Right atrium auricular region (tissue), 2 donors: ENCODE results near the gene NOS1AP. TPM values are rescaled to one million over a fixed set of nuclear protein-coding genes. Genes with fewer than 3 reads are reported as not detected.

ENCODE experiments used
- DNase-seq: peaks from one replicate; pipeline ENCODE4 v3.0.0-alpha.2; 2019; ENCODE audit warnings: low spot score
- H3K27ac ChIP-seq, 2 donors: fragments of 200-600 bp; sonication (generic); 1 replicate in 1 of 2; 2 replicates in 1 of 2; pipeline ENCODE4 v1.5.1; 2016 to 2019
- H3K27me3 ChIP-seq, 2 donors: fragments of 200-600 bp; sonication (generic); one replicate each; pipeline versions ENCODE4 v1.5.1 to v1.6.0; 2017 to 2019
- H3K36me3 ChIP-seq: fragments of 200-600 bp; sonication (generic); one replicate; pipeline ENCODE4 v1.5.1; 2016
- H3K4me1 ChIP-seq, 2 donors: fragments of 200-600 bp; sonication (generic); one replicate each; pipeline versions ENCODE4 v1.5.1 to v1.6.0; 2017 to 2019
- H3K4me3 ChIP-seq, 2 donors: fragments of 200-600 bp; sonication (generic); 1 replicate in 1 of 2; 2 replicates in 1 of 2; pipeline ENCODE4 v1.5.1; 2017 to 2019; ENCODE audit warnings: mild to moderate bottlenecking in 1 of 2, moderate library complexity in 1 of 2
- H3K9me3 ChIP-seq, 2 donors: fragments of 200-600 bp; sonication (generic); one replicate each; pipeline ENCODE4 v1.5.1; 2019
- total RNA-seq, 2 donors: library from RNA; depleted of rRNA; stranded (reverse); fragments of >200 nt; gene quantifications; one replicate each; pipeline ENCODE4 v1.1.0, GENCODE V29; 2016
- TF ChIP-seq, protein P1 (sequence below), 2 donors: fragments of 200-600 bp; sonication (generic); IDR thresholded peaks; one replicate each; pipeline ENCODE4 v1.5.1; 2019; ENCODE audit warnings: antibody characterized with exemption in 2 of 2

NOS1AP gene
- total RNA-seq, 2 donors from 2014 or later: 2.2 to 2.4 TPM

DNA sequence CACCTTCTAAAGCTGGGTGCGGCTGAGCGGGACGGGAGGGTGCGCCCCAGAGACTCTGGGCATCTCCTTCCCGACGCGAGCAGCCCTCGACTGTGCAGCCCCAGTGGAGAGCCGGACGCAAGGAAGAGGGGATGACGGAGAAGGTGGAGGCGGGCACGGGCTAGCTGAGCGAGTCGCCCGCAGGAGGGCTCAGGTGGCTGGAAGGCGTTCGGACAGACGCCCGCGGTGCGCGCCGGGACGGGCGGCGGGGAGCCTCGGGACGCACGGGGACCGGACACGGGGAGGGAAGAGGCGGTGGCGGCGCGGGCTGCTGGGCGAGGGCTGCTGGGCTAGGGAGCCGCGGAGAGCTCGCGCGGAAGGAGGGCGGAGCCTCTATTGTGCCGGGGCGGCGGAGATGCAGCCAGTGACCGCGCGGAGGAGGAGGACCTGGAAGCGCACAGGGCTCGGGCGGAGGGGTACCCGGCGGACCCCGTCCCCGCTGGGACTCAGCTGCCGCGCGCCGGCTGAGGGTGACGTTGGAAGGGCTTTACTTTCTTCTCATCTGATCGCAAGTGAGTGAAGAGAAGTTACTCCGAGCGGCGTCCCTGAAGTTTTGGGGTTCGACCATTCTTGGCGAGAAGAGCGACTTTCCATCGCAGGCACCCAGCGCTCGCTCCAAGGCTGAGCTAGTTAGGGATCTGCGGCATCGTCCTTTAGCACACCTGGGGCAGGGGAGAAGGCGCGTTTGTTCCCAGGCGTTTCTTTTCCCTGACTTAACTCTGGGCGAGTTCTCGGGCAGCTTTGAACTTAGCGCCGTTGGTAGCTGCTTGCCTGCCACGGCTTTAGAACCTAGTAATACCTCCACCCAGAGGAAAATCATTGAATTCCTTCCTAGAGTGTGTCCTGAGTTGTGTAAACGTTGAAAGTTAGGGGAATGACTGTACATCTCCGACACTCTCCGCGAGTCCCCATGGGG is 45.7 kb upstream of the NOS1AP start, which contains the start of gene OLFML2B:
TSS of gene OLFML2B (minus strand) at position 323 of the 955 bp plus-strand sequence. CDS start 439 bp downstream, outside the sequence.
- Histone ChIP-seq H3K4me1 (peaks cover 0 to 41% of the 10 kb centered on the region in 2 donors), H3K27ac (peak within 1 kb of the TSS; percentile 14 to 20), H3K27me3 (no peaks in the 10 kb centered on the region), H3K36me3 (no peaks in the 10 kb centered on the region), H3K9me3 (no peaks in the 10 kb centered on the region), H3K4me3 (peak within 1 kb of the TSS; percentile 49 to 63)
- TF ChIP-seq, protein P1, sequence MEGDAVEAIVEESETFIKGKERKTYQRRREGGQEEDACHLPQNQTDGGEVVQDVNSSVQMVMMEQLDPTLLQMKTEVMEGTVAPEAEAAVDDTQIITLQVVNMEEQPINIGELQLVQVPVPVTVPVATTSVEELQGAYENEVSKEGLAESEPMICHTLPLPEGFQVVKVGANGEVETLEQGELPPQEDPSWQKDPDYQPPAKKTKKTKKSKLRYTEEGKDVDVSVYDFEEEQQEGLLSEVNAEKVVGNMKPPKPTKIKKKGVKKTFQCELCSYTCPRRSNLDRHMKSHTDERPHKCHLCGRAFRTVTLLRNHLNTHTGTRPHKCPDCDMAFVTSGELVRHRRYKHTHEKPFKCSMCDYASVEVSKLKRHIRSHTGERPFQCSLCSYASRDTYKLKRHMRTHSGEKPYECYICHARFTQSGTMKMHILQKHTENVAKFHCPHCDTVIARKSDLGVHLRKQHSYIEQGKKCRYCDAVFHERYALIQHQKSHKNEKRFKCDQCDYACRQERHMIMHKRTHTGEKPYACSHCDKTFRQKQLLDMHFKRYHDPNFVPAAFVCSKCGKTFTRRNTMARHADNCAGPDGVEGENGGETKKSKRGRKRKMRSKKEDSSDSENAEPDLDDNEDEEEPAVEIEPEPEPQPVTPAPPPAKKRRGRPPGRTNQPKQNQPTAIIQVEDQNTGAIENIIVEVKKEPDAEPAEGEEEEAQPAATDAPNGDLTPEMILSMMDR (IDR thresholded peaks at IDR 0.05): peak in 1 of 2 donors; percentile 36
- DNase-seq: no peak

DNA sequence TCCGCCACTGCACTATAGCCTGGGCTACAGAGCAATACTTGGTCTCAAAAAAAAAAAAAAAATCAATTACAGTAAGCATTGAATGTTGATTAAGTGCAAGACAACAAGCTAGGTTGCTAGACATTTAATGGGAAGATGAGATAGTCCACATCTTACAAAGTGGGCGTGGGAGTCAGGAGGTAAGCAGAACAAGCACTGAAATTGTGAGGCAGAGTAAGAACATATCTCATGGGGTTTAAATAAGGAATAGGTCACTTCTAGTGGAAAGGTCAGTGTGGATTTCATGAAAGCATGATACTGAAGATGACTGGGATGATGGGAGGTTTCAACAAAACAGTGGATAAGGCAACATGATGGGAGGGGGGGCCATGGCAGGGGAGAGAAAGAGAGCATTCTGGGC is 44.0 kb upstream of the NOS1AP start:
- DNase-seq: no peak
- TF ChIP-seq, protein P1 (IDR thresholded peaks at IDR 0.05): no peak
- H3K36me3 ChIP-seq: no peaks in the 10 kb centered on the region
- no peak overlapping the region for H3K27ac ChIP-seq
- H3K4me3 ChIP-seq: no peak overlapping the region
- no peaks in the 10 kb centered on the region for H3K9me3 ChIP-seq
- peaks cover 0 to 25% of the 10 kb centered on the region in 2 donors for H3K4me1 ChIP-seq
- no peaks in the 10 kb centered on the region for H3K27me3 ChIP-seq

DNA sequence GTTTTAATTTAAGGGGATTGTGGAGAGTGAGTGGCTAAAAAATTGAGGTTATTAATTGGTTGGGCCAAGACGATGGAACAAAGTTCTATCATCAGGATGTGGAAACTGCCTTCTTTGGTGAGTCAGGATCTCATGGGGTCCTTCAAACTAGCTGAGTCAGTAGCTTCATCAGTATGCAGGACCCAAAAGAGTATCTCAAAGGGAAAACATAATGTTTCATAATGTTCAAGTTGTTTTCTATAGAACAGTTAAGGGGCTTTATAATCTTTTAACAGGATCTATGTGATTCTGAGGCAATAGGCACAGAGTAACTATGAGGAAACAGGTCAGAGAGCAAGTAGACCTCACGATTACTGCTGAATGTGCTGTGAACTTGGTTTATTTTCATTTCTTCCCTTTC is 42.6 kb upstream of the NOS1AP start:
- H3K4me3 ChIP-seq: no peak overlapping the region
- DNase-seq: no peak
- peaks cover 0 to 16% of the 10 kb centered on the region in 2 donors for H3K4me1 ChIP-seq
- H3K27me3 ChIP-seq: no peaks in the 10 kb centered on the region
- no peaks in the 10 kb centered on the region for H3K9me3 ChIP-seq
- H3K36me3 ChIP-seq: no peaks in the 10 kb centered on the region
- no peak overlapping the region for H3K27ac ChIP-seq
- TF ChIP-seq, protein P1 (IDR thresholded peaks at IDR 0.05): no peak

DNA sequence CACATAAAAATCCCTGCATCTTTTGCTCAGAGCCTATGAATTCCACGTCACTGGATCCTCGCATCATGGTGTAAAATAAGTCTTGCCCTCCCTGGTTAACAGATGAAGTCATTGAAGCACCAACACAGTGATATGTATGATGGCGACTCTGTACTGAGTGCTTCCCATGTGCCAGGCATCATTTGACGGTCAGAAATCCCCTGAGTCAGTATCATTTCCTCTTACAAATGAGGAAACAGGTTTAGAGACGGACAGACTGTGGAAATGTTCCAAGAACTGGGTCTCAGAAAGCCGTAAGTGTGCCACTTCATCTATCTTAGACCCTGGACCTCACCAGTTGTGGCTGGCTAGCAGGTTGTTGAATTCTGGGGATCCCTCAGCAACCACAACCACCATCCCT is 40.8 kb upstream of the NOS1AP start:
- H3K9me3 ChIP-seq: no peaks in the 10 kb centered on the region
- no peaks in the 10 kb centered on the region for H3K27me3 ChIP-seq
- H3K27ac ChIP-seq: no peak overlapping the region
- TF ChIP-seq, protein P1 (IDR thresholded peaks at IDR 0.05): no peak
- H3K4me3 ChIP-seq: no peak overlapping the region
- no peak for DNase-seq
- no peaks in the 10 kb centered on the region for H3K36me3 ChIP-seq
- peaks cover 0 to 14% of the 10 kb centered on the region in 2 donors for H3K4me1 ChIP-seq

DNA sequence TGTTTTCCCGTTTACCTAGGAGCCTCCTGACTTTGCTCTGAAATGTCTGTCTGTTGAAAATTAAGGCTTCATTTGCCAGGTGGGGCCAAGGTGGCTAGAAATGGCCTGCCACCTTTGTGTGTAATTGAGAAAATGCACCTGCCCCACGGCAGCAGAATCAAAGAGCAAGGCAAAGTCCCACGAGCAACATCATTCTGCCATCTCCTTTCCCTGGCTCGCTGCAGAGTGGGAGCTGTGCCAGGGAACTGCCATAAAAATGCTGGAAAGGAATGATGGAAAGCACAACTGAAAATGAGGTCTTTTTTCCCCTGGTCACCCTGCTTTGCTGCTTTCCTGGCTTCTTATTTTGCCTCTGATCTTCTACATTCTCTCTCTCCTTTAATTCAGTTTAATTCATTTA is 40.3 kb upstream of the NOS1AP start:
- no peak overlapping the region for H3K4me3 ChIP-seq
- H3K27ac ChIP-seq: no peak overlapping the region
- no peak for DNase-seq
- H3K36me3 ChIP-seq: no peaks in the 10 kb centered on the region
- no peaks in the 10 kb centered on the region for H3K27me3 ChIP-seq
- TF ChIP-seq, protein P1 (IDR thresholded peaks at IDR 0.05): no peak
- H3K4me1 ChIP-seq: peaks cover 0 to 15% of the 10 kb centered on the region in 2 donors
- H3K9me3 ChIP-seq: no peaks in the 10 kb centered on the region
